ENCODE results near the gene PPP1R3E.

PPP1R3E gene

DNA sequence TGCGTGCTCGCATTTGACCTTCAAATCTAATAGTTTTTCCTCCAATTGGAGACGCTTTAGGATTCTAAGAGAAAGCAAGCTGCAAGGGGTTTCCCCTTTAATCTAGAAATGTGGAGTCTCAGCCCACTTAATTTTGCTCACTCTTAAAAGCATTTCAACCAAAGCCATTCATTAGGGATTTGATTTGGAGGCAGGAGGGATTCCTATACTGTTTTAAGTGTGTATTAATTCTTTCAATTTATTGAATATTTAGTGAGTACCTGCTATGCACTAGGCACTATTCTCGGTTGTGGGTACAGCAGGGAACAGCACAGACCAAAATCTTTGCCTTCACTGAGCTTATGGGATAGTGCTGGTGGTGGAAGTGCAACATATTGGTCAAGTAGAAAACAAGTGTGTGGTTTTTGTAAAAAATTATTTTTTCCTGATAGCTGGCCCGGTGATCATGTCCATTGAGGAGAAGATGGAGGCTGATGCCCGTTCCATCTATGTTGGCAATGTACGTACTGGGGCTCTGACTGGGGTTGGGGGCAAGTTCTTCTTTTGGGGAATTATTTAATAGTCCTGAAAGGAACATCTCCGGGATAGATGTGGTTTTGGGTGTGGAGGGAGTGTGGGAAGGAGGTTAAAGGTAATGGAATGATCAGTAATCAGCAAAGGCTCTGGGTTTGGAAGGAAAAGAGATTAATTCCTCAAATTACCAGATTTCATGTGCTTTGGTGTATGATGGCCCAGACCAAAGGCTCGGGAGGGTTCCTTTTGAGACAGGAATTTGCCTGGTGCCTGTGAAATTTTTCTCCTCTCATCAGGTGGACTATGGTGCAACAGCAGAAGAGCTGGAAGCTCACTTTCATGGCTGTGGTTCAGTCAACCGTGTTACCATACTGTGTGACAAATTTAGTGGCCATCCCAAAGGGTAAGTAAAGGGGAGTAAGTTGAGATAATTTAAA, 20.2 kb upstream of the PPP1R3E start:
- DNase-seq (ENCODE audit: low spot score): no peak

DNA sequence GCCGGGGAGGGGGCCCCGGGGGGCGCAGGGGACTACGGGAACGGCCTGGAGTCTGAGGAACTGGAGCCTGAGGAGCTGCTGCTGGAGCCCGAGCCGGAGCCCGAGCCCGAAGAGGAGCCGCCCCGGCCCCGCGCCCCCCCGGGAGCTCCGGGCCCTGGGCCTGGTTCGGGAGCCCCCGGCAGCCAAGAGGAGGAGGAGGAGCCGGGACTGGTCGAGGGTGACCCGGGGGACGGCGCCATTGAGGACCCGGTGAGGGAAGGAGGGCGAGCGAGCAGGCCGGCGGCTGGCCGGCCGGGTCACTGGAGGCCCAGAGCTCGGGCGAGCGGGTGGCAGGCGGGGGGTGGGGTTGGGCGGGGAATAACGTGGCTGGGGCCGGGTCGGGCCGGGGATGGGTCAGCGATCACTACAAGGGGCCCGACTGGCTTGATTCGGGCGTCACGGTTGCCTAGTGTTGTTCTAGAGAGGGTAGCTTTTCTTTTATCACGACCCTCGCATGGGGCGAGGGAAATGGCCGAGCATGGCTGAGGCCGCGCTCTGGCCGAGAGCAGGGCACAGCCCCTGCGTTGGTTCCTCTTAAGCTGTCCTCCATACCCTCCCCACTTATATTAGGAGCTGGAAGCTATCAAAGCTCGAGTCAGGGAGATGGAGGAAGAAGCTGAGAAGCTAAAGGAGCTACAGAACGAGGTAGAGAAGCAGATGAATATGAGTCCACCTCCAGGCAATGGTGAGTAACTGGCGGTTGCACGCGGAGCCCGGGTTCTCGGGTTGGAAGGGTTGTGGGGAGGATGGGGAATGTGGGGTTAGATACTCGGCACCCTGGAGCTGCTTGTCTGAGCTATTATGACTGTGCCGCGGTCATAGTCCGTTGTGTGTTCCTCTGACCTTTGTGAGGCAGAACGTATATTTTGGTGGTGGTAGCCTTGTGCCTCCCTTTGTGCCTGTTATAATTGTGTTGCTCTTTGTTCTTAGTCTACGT, 19.2 kb upstream of the PPP1R3E start:
- peak; percentile 63 for DNase-seq (ENCODE audit: low spot score)

DNA sequence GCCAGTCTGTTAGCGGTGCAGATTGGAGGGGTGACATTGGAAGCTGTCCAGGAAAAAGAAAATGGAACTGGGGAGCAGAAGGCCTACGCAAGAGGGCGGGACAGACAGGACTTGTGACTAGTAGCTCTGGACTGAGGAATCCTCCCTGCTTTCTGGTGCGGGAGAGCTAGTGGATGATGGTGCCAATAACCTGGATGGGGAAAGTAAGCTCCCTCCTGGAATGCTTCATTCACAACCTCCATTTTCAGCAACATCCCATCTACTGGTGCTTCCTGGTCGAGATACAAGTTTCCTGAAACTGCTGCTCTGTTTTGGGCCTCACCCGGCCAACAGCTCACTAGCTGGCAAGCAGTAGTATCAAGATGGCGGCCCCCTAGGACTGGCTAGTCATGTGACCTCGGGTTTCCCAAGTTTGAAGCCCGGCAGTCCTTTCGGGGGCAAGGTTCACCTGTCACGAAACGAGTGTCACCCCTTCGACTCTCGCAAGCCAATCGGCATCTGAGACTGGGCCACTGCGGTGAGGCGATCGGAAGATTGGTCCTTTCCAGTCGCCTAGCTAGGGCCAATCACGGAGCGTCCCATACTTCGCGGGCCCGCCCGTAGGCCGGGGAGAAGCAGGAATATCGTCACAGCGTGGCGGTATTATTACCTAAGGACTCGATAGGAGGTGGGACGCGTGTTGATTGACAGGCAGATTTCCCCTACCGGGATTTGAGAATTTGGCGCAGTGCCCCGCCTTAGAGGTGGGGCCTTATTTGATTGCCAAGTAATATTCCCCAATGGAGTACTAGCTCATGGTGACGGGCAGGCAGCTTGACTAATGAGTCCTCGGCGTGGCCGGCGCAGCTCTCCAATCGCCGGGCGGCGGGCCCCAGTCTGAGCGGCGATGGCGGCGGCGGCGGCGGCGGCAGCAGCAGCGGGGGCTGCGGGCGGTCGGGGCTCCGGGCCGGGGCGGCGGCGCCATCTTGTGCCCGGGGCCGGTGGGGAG, 18.2 kb upstream of the PPP1R3E start, which contains the start of gene PABPN1:
TSS of gene PABPN1 (plus strand) at position 874 of the 988 bp plus-strand sequence. CDS start at position 887, 13 bp downstream.
- DNase-seq (ENCODE audit: low spot score): peak; percentile 100

DNA sequence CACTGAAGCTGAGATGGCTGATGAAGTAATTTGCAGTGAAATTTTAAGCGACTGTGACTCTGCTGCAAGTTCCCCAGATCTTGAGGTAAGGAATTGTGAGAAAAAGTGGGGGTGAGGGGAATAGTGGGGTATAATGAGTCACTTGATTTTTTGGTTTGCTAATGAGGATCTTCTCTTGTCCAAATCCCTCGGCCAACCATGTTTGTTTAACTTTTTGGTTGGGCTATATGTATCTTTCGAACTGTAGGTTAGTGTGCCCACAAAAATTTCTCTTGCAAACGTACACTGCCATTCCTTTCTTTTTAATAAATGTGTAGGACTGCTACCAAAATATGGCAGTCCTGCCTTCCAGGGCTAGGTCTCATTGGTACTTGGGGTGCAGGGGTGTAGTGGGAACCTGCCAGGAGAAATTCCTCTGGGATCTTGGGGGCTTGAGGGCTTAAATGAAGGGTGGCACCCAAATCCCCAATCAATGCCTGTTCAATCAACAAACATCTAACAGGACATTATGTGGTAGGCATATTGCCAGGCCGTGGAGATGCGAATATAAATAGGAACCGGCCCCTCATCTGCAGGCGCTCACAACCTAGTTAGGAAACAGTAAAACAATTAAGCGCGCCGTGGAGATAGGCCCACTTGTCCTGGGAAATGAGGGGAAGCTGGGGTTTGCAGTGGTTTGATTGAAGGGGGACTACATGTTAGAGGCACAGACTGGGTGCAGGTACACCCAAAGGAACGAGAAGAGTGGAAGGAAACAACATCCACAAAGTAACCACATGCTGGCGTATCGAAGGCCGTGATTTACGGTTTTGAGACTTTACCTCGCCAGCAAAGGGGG, 17.3 kb upstream of the PPP1R3E start:
- no peak for DNase-seq (ENCODE audit: low spot score)

DNA sequence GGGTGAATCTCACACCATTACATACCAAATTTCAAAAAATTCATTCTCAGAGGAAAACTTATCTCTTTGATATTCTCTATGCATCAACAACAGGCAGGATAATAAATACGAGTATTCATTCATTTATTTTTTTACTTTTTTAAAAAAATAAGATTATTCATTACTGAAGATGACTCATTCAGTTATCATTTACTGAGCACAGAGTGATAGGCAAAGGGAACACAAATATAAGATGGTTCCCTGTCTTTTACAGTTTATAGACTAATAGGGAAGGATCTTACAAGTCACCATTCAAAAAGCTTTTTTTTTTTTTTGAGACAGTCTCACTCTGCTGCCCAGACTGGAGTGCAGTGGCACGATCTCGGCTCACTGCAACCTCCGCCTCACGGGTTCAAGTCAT, 13.6 kb upstream of the PPP1R3E start:
- no peak for DNase-seq (ENCODE audit: low spot score)

DNA sequence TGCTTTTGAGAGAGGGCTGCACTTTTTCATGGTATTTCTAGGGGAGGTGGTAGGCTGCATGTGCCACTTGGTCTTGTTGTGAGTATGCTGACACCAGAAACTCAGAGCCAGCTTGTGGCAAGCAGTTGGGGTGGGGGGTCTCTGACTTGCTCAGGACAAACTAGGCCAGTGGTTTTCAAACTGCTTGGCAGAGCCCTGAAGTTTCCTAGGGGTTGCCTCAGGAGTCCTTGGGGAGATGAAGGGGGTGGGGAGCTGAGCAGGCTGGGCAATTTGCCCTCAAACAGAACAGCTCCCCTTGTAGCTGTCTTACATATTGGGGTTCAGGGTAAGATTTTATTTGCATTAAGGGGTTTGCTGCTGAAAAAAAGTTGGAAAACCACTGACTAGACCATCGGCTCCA, 7.9 kb upstream of the PPP1R3E start:
- DNase-seq (ENCODE audit: low spot score): no peak

DNA sequence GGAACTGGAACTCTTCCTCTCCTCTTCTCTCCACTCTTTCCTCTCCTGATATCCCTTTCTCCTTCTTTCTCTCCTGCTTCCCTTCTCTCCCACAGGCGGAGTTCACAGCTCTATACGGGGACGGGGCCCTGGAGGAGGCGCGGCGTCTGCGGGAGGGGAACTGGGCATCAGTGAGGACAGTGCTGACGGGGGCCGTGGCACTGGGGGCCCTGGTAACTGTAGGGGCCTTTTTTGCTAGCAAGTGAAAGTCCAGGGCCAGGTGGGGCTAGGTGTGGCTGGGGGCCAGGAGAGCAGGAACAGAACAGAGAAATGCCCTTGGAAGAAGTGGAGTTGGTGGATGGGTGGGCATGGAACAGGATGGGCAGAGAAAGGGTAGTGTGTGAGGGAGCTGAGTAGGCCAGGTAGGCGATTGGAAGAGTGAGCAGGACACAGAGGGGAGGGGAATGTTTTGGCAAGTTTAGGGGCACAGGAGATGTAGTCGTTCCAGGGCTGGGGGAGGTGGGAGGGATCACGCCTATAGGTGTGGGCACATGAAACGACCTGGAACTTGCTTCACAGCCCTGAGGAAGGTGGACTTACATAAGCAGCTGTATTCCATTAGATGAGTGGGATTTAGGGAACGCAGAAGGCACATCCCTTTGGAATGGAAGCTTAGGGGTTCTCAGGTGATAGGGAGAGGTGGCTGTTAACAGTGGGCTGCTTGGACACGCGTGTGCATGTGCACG, 6.2 kb upstream of the PPP1R3E start:
- DNase-seq (ENCODE audit: low spot score): no peak

DNA sequence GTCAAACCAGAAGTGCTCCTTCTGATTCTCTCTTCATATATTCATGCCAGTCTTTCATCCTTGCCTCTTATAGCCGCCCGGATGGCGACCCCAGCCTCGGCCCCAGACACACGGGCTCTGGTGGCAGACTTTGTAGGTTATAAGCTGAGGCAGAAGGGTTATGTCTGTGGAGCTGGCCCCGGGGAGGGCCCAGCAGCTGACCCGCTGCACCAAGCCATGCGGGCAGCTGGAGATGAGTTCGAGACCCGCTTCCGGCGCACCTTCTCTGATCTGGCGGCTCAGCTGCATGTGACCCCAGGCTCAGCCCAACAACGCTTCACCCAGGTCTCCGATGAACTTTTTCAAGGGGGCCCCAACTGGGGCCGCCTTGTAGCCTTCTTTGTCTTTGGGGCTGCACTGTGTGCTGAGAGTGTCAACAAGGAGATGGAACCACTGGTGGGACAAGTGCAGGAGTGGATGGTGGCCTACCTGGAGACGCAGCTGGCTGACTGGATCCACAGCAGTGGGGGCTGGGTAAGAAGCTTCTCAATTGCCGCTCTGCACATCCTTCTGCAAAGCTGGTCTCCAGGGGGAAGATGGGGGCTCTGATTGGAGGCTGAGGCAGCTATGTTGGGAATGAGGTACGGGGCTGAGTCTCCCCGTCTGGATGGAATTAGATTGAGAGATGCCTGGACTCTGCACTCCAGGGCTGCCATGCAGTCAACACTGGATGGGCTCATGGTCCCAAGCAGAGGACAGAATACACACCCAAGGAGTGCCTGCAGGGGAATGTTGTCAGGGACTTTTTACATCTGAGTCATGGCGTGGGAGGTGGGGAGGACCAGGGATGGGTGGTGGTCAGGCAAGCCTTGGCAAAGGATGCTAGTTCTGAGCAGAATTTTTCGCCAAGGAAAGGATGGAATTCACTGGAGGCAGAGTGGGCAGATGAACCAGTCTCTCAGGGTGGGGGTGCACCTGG, 5.3 kb upstream of the PPP1R3E start:
- DNase-seq (ENCODE audit: low spot score): no peak

DNA sequence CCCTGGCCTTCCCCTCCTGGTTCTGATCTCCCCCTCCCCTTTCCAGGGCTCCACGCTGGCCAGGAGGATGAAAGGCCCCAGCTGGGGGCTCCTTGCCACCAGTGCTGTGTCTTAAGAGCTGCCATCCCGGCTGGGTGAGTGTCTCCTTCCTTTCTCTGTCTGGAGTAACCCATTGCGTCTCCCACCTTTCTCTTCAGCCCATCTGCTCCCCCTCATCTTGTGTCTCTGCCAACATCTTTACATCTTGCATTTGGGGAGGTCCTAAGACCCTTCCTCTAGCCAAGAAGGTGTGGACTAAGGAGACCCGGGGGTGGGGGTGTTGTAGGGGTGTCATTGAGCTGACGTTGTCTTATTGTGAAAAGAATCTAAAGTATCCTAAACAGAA, 4.5 kb upstream of the PPP1R3E start:
- no peak for DNase-seq (ENCODE audit: low spot score)

DNA sequence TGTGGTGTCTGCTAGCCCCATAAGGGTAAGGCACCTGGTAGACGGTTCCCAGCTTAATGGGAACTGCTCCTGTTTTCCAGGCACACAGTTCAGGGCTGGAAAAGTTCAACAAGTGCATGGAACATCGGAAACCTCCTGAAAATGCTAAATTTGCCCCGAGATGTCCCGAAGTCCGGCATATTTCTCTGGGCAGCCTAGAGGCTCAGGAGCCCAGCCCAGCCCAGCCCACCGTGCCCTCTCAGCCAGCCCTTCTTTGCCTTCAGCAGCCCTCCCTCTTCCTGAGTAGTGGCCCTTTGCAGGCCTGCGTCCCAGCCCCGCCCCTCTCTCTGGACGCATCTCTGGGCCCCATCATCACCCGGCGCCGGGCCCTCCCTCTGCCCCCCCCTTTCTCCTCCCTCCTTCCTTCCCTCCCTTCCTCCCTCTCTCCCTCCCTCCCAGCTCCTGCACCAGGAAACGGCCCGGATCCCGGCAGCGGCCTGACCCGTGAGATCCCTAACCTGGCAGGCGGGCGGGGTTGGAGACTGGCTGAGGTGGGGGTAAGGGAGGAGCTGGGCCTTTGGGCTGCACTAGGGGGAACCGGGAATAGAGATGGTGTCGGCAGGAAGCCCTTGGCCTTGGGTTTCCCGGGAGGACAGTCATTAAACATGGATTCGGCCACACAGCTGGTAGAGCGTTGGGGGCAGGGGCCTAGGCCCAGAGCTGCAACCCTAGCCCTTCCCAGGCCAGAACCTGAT, 3.9 kb upstream of the PPP1R3E start, which contains the start of gene BCL2L2:
TSS of gene BCL2L2 (plus strand) at position 422 of the 734 bp plus-strand sequence. CDS start 935 bp downstream, outside the sequence.
- DNase-seq (ENCODE audit: low spot score): no peak

DNA sequence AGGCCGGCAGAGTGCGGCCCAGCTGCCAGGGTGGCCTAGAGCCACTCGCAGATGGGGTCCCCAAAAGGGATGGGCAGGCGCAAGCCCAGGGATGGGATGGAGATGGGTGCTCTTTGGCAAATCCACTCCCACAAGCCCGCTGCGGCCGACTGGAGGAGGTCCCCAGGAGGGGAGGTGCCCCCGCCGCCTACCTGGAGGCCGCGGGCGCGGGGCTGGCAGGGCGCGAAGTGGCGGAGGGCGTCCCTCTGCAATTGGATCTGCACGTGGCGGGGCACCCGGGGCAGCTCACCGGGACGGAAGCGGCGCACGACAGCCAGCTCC, 730 bp downstream of the PPP1R3E start:
- DNase-seq (ENCODE audit: low spot score): no peak

DNA sequence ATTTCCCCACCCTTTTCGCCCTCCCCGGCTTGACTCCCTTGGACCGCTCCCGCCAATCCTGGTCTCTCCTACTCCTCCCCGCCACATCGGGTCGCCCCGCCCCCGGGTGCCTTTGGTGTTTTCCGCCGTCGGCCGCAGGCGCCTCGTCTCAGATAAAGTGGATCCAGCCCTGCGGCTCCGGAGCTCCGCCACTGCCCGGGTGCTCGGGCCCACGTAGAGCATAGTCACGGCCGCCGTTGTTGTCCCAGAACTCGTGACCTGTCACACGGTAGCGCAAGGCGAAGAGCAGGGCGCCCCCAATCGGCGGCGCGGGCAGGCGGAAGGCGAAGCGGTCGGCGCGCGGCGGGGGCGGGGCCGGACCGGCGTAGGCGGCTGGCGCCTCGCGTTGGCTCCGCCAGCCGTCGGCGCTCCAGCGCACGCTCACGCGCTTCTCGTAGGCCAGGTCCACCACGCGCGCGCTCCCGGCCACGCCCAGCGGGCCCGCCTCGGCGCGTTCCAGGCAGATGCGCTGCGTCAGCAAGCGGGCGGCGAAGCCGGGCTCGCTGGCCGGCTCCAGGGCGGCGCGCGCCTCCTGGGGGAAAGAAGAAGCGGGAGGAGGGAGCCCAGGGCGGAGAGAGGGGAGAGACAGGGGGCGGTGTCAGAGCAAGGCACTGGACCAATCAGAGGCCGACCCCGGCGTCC, 1.2 kb downstream of the PPP1R3E start:
- DNase-seq (ENCODE audit: low spot score): peak; percentile 98

DNA sequence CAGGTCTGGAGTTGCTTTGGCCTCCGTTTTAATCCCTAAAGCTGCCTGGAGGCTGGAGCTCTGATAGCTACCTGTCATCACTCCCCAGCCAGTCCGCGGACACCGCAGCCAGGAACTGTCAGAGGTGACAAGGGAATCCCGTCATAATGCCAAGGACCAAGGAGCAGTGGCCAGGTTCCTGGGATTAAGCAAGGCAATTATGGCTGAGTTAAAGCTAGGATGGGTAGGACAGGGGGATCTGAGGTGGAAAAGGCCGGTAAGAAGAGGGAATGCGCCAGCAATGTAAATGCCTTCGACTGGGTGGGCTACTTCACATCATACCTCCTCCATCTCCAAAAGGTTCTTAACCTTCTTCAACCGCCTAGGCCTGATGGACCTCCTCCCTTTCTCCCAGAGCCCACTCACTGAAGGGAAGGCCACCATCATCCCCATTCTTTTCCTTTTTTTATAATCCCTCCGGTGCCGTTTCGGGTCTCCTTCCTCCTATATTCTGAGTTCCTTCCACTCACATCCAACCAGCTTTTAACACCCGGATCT, 1.9 kb downstream of the PPP1R3E start:
- DNase-seq (ENCODE audit: low spot score): no peak

DNA sequence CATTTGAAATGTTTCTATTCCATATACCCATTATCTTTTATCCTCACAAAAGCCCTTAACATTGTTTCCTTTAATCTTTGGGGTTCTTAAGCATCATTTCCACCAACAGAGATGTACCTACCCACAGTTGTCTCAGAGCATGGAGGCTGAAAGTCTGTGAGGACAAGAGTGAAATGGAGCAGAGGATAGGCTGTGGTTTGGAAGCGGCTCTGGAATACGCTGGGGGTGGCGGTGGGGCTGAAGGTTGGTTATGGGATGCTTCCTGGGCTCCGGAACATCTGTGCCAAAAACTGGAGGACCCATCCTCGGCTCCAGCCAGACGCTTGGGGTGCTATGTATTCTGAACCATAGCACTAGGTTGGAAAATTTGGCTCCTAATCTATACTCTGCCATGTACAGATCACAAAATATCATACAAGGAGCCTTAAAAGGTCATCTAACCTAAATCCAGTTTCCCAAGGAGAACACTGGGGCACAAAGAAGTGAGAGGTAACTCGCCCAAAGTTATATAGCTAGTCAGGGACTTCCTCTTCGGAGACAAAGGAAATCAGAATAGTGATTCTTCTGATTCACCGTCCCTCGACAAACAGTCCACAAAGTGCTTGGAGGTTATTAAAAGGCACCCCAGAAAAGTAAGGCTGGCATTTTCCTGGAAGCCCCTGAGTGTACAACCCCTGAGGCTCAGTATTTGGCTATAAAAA, 2.5 kb downstream of the PPP1R3E start:
- DNase-seq (ENCODE audit: low spot score): peak; percentile 16

DNA sequence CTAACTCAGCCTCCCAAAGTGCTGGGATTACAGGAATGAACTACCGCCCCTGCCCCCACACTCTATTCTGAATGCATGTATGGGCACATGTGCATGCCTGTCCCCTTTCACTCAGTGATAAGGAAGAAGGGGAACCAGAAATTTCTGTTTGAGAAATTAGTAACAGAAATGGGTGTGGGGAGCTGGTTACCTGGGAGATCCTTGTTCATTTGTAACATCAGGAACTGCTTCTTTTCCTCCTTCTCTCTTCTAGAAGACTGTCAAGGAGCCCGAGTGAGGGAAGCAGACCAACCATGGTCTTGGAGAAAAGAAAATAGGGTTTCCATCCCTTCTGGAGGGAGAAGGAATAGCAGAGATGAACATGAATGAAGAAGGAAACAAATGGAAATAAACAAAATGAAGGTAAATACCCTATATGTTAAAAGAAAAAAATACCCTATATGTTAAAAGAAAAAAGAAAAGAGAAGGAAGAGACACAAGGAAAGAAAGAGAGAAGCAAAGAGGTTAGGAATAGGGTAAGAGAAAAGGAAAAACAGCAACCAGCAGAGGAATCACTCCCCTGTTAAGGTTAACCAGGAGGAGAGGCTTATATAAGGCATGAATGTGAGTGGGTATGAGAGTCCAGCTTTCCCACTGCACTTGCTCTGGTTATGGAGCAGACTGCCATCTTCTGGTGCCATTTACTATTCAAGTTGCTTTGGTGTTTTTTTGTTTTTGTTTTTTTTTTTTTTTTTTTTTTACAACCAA, 3.3 kb downstream of the PPP1R3E start:
- peak; percentile 72 for DNase-seq (ENCODE audit: low spot score)
